D721Med (cell line): ENCODE measurements around the gene LRRC66.

ENCODE experiments used
- DNase-seq: peaks from one replicate; pipeline ENCODE4 v3.0.0; 2011; ENCODE audit warnings: low spot score; ENCODE audit not compliant: insufficient read length
- FAIRE-seq: peaks from 2 replicates; lab custom pipeline; 2011; peaks lifted over from hg19 to GRCh38; lab: Jason Lieb, UNC
- TF ChIP-seq, protein P1 (sequence below): IDR thresholded peaks from 2 replicates; pipeline ENCODE4 v1.5.1; 2012; ENCODE audit warnings: mild to moderate bottlenecking, control low read depth; ENCODE audit not compliant: insufficient read depth; ENCODE audit errors: missing control alignments

LRRC66 gene

DNA sequence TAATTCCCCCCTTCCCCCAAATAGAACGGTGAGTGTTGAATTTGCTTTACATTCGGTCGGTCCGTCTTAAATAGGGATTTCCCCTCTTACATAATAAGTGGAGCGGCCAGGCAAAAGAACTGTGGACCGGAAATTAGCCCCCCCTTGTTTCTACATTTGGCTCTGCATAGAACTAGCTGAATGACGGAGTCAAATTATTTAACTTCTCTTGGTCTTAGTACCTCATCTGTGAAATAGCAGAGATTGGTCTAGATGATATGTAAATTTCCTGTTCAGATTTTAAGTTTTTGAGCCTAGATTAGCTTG lies 32.3 kb upstream of the LRRC66 start:
- FAIRE-seq (no peak), DNase-seq (no peak)
- TF ChIP-seq, protein P1, sequence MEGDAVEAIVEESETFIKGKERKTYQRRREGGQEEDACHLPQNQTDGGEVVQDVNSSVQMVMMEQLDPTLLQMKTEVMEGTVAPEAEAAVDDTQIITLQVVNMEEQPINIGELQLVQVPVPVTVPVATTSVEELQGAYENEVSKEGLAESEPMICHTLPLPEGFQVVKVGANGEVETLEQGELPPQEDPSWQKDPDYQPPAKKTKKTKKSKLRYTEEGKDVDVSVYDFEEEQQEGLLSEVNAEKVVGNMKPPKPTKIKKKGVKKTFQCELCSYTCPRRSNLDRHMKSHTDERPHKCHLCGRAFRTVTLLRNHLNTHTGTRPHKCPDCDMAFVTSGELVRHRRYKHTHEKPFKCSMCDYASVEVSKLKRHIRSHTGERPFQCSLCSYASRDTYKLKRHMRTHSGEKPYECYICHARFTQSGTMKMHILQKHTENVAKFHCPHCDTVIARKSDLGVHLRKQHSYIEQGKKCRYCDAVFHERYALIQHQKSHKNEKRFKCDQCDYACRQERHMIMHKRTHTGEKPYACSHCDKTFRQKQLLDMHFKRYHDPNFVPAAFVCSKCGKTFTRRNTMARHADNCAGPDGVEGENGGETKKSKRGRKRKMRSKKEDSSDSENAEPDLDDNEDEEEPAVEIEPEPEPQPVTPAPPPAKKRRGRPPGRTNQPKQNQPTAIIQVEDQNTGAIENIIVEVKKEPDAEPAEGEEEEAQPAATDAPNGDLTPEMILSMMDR, result no peak

DNA sequence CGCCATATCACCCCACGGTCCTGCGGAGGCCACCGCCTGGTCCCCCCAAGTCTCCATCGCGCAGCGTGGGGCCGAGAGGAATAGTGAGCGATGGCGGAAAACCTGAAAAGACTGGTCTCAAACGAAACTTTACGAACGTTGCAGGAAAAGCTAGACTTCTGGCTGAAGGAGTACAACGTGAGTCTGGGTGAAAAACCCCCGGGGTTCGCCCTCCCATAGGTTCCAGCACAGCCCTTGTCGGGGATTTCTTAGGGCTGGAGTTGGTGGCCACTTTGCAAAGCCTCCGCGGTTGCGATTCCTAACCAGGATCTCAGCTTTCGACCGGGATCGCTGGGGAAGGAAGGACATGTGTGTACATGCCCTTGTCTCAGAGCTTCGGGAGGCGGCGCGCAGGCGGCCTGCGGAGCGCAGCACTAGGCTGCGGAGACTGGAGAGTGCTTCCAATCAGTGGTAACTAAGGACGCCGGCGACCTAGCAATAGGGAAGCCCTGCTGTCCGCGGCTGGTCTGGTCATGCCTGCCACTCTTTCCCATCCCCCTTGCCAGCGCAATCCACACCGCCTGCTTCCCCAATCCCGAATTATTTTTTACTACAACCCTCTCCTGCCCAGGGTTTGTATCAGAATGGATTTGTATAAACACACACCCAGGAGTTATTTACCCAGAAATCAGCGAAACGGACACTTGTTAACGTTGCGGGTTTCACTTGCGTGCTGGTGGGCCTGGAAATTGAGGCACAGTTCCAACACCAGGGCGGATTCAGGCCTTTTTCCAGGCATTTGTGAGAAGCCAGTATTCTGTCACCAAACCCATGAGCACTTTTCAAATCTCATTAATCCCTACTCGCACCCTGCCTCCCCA lies 31.7 kb upstream of the LRRC66 start:
- TF ChIP-seq, protein P1, result no peak
- FAIRE-seq, result no peak
- DNase-seq, result peak; percentile 43

DNA sequence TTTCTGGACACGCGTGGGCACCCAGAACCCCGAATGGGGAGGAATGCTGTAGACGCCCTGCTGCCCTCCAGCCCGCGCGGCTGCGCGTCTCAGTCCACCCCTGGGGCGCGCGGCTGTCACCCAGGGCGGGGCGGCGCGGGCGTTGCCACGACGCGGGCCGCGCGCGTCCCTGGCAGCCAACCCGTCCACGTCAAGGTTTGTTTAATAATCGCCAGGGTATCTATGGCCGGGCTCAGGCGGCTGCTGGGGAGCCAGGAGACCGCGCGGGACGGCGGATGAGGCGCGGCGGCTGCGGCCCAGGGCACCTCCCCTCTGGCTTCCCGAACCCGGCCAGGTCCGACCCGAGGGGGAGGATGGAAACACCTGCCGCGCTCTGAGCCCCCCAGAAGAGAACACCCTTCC lies 31.1 kb upstream of the LRRC66 start, which contains the start of gene SPATA18:
TSS of gene SPATA18 (plus strand) at position 92 of the 402 bp plus-strand sequence. CDS start 401 bp downstream, outside the sequence.
- peak; percentile 18 for DNase-seq

DNA sequence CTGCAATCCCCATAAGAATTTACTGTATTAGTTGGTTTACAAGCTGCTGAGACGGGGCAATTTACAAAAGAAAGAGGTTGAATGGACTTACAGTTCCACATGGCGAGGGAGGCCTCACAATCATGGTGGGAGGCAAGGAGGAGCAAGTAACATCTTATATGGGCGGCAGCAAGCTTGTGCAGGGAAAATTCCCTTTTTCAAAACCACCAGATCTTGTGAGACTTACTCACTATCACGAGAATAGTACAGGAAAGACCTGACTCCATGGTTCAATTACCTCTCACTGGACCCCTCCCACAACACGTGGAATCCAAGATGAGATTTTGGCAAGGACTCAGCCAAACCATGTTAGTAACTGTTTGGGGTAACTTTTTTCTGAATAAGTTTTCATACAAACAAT lies 29.1 kb upstream of the LRRC66 start:
- FAIRE-seq (no peak), DNase-seq (no peak)
- TF ChIP-seq, protein P1, result no peak

More for the DNA sequence above, 31.1 kb upstream of the LRRC66 start, which contains the start of gene SPATA18:
- TF ChIP-seq, protein P1, result no peak
- FAIRE-seq, result no peak

DNA sequence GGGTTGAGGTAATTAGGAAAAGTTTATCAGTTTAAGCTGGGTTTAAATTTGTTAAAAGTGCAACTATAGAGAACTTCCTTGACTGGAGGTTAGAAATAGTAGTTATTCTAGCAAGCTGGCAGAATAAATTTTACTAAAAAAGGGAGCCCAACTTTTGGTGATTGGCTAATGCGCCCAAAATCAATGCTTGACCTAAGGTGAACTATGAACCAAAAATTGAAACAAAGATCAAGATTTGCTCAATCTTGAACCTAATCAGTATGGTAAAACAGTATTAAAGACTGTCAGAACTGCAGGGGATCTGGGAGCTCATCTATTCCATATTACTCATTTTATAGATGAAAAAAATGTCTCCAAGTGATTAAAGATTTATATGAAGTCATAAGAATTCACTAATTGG lies 24.9 kb upstream of the LRRC66 start:
- TF ChIP-seq, protein P1, result no peak
- FAIRE-seq (no peak), DNase-seq (no peak)

DNA sequence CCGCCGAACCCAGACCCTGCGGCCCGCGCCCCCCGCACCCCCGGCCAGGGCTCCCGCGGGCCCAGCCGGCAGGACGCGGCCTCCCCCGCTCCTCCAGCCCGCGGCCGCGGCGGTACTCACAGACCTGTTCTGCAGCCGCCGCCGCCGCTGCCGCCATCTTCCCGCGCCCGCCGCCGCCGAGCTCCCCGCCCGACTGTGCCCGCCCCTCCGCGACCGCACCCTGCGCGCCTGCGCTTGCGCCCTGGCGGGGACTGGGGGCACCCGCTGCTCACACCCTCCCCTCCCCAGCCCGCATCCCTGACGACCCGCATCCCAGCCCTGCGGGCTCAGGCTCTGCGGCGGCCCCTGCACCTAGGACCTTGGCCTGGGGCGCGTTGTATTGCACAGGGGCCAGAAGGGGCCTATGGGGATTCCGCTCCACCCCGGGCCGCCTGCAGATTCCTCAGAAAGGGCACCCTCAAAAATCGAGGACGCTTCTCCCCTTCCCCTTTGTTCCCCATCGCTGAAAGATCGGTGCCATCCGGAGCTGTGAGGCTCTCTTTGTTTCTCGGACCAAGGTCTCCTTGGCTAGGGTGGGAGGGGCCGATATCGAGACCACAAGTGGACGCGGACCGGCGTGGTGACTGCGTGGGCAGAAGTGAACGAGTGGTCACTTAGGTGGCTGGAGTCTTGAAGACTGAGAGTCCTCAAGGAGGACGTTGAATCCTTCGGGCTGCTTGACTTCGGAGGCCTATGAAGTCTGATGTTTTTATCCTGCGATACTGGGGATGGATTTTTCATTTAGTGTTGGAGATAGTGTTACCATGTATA lies 18.1 kb upstream of the LRRC66 start, which contains the start of gene SGCB:
TSS of gene SGCB (minus strand) at position 197 of the 810 bp plus-strand sequence. CDS start at position 157, 40 bp downstream.
- DNase-seq (peak; percentile 43), FAIRE-seq (no peak)
- TF ChIP-seq, protein P1, result no peak

DNA sequence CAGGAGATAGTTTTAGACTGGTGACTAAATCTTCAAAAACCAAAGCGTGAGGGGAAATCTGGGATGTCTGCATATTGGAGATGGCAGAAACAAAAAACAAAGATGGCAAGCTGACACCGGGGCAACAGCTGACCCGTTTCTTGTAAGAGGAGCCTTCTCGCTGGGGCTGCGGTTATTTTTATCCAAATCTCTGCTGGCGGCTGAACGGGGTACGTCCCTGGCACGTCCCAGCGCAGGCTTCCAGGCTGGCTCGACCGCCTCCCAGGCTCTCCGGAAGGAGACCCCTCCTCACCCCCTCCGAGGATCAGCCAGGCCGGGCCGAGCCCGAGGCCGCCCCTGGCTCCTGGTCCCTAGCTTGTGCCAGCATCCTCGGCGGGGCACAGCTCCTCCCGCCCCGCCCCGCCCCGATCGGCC lies 17.5 kb upstream of the LRRC66 start:
- FAIRE-seq, result no peak
- TF ChIP-seq, protein P1, result no peak
- no peak for DNase-seq
